Raji (cell line): Measurements from ENCODE around the gene ST7L.
A peak's percentile ranks its signal among the peaks of the same experiment; 100 is the strongest.

Experiments
- POLR2A ChIP-seq: IDR thresholded peaks from 2 replicates; pipeline ENCODE4 v1.6.1; 2011; ENCODE audit warnings: low read depth, low read length, control low read depth; ENCODE audit not compliant: insufficient read depth

Gene ST7L, protein sequence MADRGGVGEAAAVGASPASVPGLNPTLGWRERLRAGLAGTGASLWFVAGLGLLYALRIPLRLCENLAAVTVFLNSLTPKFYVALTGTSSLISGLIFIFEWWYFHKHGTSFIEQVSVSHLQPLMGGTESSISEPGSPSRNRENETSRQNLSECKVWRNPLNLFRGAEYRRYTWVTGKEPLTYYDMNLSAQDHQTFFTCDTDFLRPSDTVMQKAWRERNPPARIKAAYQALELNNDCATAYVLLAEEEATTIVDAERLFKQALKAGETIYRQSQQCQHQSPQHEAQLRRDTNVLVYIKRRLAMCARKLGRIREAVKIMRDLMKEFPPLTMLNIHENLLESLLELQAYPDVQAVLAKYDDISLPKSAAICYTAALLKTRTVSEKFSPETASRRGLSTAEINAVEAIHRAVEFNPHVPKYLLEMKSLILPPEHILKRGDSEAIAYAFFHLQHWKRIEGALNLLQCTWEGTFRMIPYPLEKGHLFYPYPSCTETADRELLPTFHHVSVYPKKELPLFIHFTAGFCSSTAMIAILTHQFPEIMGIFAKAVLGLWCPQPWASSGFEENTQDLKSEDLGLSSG

DNA sequence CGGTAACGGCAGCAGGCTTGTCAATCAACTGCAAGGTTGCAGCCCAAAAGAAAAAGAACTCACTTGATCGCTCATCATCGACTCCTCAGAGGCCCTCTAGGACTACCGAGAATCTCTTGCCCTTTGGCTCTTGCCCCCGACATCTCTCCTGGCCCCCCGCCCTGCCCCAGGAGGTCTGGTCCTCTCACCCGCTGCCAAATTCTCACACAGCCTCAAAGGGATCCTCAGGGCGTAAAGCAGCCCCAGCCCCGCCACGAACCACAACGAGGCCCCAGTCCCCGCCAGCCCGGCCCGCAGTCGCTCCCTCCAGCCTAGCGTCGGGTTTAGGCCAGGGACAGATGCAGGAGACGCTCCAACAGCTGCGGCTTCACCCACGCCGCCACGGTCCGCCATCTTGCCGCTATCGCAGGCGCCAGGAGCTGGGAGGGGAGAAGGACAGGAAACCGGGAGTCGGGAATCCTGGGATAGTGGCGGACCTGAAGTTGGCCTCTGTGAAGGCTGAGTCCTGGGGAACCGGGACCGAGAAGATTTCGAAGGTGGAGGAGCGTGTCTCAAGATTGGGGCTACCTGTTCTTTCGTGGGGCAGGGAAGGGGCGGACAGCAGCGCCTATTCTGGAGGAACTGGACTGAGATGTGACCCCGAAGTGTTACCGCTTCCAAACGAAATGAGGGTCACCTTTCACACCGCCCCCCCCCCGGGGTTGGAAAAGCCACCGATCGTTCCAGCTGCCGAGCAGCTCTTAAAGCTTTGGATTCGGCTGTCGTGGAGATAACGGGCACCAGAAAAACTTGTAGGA lies at the start of gene ST7L:
ST7L (minus strand) TSS at position 421 of the 797 bp plus-strand sequence; CDS start at position 393, 28 bp downstream.
- TF ChIP-seq POLR2A: peak; percentile 51

DNA sequence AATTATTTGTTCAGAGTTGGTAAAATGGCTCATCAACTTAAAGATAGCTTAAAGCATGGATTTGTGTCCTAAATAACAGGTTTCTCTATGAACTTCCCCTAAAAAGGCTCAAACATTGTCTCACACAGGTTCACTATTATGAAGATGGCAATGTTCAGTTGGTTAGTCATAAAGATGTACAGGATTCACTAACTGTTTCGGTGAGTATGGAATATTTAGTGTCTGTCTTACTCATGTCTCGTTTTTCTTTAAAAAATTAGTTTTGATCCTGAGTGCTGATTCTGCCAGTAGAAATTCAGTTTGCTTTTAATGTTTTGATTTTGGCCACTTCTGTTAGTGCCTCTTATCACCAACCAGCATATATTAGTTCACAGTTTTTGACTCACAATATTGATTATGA lies 48.0 kb upstream of the ST7L start:
- no peak for TF ChIP-seq POLR2A

DNA sequence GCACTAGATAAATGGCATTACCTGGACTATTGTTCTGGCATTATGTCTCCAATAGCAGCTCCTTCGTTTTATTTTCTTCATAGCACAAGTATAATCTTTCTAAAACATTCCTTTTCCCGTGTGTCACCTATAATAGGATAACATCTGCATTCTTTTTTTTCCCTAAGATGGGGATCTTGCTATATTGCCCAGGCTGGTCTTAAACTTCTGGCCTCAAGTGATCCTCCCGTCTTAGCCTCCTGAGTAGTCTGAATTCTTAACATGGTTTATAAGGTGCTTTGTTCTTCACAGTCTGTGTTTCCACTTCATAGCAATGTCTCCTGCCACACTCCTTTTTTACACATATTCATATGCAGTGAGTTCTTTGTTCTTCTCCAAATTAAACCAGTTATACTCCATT lies 46.9 kb upstream of the ST7L start:
- TF ChIP-seq POLR2A: no peak

DNA sequence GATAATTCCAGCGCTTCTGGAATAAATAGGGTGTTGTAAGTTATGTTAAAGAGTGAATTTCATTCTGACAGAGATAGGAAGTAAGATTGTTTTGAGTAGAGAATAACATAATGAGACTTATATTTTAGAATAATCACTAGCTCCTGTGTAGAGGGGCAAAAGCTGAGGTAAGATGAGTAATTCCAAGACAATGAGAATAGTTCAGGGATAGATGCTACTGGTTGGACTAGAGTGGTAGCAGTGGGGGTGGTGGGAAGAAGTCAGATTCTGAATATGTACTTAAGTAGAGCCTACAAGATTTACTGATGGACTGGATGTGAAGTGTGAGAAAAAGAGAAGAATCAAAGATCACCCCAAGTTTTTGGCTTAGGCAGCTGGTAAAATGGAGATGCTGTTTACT lies 32.3 kb upstream of the ST7L start:
- TF ChIP-seq POLR2A: no peak

DNA sequence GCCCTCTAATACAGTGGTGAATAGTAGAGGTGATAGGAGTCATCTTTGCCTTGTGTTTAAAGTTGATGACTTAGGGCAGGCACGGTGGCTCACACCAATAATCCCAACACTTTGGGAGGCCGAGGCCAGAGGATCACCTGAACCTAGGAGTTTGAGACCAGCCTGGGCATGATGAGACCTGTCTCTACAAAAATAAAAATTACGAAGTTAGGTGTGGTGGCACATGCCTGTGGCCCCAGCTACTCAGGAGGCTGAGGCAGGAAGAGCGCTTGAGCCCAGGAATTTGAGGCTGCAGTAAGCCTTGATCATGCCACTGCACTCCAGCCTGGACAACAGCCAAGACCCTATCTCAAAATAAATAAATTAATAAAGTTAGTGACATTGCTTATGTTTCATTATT lies 27.3 kb upstream of the ST7L start:
- no peak for TF ChIP-seq POLR2A

DNA sequence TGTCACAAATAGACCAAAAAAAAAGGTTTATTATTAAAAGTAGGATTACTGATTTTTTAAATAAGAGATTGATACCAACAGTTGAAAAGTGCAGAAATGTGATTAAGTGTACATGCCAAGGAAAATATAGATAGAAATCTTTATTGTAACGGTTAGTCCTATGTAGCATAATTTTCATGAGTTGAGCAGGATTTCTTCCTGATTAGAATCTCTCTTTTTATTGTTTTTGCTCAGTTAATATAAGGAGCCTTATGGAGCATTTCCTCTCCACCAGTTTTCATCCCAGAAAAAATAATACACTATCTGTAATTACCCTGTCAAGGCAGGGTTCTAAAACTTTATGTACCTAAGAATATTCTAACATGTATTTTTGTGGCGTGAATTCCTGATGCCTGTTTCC lies 24.1 kb upstream of the ST7L start:
- TF ChIP-seq POLR2A: no peak

DNA sequence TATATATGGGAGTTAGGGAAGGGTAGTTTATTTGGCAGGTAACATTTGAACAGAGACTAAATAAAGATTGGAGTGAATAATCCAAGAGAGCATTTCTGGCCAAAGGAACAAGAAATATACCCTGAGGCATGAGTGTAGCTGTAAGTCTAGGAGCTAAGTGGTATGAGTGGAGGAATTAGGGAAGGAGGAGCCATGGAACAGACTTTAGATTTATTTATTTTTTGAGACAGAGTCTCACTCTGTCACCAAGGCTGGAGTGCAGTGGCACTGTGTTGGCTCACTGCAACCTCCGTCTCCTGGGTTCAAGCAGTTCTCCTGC lies 19.1 kb upstream of the ST7L start:
- no peak for TF ChIP-seq POLR2A

DNA sequence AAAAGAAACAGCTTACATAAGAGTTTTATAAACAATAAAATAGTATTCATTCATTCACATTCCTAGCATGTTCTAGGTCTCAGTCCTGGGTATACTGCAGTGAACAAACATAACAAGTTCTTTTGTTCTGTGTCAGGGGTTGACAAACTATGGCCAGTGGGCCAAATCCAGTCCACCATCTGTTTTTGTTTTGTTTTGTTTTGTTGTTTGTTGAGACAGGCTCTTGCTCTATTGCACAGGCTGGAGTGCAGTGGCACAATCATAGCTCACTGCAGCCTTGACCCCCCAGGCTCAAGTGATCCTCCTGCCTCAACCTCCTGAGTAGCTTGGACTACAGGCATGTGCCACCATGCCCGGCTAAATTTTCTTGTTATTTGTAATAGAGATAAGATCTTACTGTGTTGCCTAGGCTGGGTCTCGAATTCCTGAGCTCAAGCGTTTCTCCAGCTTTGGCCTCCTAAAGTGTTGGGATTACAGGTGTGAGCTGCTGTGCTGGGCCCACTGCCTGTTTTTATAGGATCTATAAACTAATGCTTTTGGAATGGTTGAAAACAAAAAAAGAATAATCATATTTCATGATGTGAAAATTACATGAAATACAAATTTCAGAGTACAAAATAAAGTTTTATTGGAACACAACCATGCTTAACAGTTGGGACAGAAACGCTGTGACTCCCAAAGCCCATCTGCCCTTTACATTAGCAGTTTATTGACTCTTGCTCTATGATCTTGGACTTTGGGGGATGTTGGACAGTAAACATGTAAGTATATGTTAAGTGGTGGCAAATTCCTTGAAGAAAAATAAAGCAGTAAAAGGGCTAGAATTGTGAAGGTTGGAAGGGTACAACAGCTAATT lies 18.5 kb upstream of the ST7L start:
- no peak for TF ChIP-seq POLR2A

DNA sequence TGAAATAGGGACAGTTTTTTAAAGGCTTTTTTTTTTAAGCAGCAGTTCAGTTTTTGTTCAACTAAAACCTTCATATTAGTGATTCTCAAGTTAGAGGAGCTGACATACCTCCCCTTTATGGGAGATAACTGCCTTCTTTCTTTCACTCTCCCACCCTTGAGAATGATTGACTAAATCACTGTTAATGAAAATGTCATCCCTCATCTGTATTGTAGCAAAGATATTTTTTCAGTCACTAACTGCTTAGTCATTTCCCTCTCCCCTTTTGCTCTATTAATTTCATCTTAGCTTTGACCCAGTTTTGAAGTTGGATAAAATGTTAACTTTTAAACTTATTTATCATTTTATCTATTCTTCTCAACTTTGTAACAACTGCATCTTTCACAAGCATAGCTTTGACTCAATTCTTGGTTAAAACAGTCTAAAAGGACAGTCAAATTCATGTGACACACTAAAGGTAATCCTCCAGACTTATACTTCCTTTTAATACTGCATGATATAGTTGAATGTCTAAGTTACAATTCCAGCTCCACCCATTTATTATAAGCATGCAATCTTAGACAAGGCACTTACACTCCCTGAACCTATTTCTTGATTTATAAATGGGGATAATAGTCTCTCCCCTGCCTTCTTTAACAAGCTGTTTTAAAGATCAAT lies 17.8 kb upstream of the ST7L start:
- no peak for TF ChIP-seq POLR2A

DNA sequence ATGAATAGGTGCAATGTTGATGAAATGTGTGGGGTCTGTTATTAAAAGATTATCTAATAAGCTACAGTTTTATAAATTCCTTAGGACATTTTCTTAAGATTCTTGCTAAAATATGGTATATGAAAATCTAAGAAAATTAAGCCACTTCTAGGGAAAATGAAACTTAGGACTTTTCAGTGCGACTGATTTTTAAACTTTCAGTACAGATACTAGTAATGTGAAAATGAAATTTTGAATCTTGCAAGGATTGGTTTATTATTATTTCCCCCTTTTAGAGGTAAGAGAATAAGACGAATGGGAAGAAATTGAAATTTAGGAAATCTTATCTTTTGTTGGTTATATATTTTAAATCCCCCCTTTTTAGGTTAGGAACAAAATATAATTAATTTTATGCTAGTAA lies 17.1 kb upstream of the ST7L start:
- TF ChIP-seq POLR2A: no peak

DNA sequence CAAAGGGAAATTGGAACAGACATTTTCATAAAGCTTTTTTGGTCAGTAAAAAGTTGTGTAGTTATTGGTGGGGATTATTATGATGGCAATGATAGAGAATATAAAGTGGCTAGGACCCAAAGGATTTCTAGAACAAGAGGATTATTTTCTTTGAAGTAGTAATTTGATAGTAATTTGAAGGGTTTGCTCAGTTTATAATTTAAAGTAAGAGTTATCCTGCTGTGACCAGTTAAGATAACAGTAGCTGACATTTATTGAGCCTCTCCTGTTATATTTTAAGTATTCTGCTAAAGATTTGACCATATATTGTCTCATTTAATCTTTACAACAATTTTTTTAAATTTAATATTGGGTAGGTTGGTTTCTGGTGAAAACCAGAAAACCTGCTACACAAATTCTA lies 15.4 kb upstream of the ST7L start:
- no peak for TF ChIP-seq POLR2A

DNA sequence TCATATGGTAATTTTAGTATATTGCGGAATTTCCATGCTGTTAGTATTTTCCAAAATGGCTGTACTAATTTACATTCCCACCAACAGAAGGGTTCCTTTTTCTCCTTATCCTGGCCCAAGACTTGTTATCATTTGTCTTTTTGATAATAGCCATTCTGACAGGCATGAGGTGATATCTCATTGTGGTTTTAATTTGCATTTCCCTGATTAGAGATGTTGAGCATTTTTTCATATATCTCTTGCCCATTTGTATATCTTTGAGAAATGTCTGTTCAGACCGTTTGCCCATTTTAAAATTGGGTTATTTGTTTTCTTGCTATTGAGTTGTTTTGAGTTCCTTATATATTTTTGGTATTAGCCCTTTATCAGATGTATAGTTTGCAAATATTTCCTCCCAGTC lies 14.7 kb upstream of the ST7L start:
- TF ChIP-seq POLR2A: no peak

DNA sequence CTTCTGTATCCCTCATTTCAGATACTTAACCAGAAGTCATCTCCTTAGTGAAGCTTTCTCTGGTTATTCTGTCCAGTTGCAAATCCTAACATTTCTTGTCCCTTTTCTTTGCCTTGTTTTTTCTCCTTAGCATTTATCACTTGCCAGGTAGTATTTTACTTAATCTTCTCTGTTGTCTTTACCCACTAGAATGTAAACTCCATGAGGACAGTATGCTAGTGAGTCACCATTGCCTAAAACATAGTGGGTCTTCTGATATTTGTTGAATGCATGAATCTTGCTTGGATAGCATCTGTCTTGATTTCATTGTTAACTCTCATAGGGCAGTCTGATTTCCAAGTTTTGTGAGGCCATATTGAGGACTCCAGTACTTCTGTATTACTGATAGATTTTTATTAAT lies 10.3 kb upstream of the ST7L start:
- TF ChIP-seq POLR2A: no peak

DNA sequence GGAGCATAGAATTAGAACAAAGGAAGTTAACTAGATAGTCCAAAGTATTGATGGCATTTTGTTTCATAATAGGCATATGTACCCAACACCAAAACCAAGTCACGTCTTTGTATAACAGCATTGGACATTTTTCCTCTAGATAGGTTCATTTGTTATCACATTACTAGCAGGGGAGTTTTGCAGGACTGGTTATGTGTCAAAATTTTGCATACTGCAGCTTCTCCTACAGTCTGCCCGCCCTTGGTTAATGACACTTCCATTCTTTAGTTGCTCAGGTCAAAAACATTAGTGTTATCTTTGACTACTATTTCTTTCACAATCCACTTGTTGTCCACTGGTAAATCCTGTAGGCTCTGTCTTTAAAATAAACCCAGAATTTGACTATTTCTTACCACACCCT lies 9.6 kb upstream of the ST7L start:
- TF ChIP-seq POLR2A: no peak

DNA sequence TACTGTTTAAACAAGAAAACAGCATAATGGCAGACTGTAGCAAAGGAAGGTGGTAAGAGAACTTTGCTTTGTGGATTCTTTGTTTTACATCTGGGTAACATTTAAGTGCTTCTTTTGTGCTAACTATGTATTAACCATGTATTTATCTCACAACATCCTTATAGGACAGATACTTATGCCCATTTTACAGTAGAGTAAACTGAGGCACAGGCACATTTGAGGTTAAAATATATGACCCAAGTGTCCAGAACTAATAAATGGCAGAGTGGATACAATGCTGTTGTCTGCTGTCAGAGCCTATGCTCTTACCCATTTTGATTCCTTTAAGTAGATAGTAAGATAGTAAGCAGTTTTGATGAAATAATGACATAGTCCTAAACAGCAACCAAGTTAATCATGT lies 7.9 kb upstream of the ST7L start:
- no peak for TF ChIP-seq POLR2A
